Measurements from ENCODE around the gene FAM151B. TPM values are rescaled to one million over a fixed set of nuclear protein-coding genes. Genes with fewer than 3 reads are reported as not detected.

The FAM151B gene
- total RNA-seq, 1 donor from 2014 or later: 3.9 TPM

DNA sequence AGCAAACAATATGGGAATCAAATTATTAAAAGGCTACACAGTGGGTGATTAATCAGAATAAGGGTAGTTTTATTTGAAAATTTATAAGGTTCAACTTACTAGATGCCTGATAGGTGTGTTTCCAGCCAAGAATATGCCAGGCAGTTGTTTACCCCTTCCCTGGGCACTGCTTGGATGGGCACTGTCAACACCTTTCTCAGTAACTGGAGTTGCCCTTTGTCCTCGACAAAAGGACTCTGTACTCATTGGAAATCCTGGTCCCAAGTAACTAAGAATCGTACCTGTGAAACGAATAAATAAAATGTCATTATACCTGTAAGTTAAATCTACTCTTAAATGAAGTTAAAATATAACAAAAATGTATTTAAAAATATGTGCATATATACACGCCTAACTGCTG is 67.2 kb downstream of the FAM151B start:
- Histone ChIP-seq H2AFZ (replicated peaks) (peak overlapping the region; percentile 81), H3K4me2 (no peak overlapping the region), H3K9ac (no peak overlapping the region), H3K27ac (no peak overlapping the region), H3K4me3 (no peak overlapping the region), H3K9me3 (ENCODE audit: low read depth) (no peaks in the 10 kb centered on the region), H3K4me1 (no peaks in the 10 kb centered on the region), H4K20me1 (ENCODE audit: low read depth) (no peaks in the 10 kb centered on the region), H3K27me3 (no peaks in the 10 kb centered on the region), H3K36me3 (no peaks in the 10 kb centered on the region), H3K79me2 (ENCODE audit: low read depth) (no peaks in the 10 kb centered on the region), H3F3A (ENCODE audit: low read depth) (no peaks in the 10 kb centered on the region)
- H3K36me3 Mint-ChIP-seq: no peaks in the 10 kb centered on the region
- H3K4me1 Mint-ChIP-seq: no peaks in the 10 kb centered on the region
- DNase-seq (ENCODE audit: low spot score): no peak
- H3K4me3 Mint-ChIP-seq: no peak overlapping the region
- no peak overlapping the region for H3K27ac Mint-ChIP-seq
- peaks cover 6% of the 10 kb centered on the region for H3K9me3 Mint-ChIP-seq
- no peak for TF ChIP-seq EZH2phosphoT487 (IDR thresholded peaks at IDR 0.05)
- no peak for TF ChIP-seq EZH2 (IDR thresholded peaks at IDR 0.05)
- TF ChIP-seq, protein P1, sequence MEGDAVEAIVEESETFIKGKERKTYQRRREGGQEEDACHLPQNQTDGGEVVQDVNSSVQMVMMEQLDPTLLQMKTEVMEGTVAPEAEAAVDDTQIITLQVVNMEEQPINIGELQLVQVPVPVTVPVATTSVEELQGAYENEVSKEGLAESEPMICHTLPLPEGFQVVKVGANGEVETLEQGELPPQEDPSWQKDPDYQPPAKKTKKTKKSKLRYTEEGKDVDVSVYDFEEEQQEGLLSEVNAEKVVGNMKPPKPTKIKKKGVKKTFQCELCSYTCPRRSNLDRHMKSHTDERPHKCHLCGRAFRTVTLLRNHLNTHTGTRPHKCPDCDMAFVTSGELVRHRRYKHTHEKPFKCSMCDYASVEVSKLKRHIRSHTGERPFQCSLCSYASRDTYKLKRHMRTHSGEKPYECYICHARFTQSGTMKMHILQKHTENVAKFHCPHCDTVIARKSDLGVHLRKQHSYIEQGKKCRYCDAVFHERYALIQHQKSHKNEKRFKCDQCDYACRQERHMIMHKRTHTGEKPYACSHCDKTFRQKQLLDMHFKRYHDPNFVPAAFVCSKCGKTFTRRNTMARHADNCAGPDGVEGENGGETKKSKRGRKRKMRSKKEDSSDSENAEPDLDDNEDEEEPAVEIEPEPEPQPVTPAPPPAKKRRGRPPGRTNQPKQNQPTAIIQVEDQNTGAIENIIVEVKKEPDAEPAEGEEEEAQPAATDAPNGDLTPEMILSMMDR (IDR thresholded peaks at IDR 0.05): no peak
- peaks cover 2% of the 10 kb centered on the region for H3K27me3 Mint-ChIP-seq (ENCODE audit: insufficient read depth, low read depth)

DNA sequence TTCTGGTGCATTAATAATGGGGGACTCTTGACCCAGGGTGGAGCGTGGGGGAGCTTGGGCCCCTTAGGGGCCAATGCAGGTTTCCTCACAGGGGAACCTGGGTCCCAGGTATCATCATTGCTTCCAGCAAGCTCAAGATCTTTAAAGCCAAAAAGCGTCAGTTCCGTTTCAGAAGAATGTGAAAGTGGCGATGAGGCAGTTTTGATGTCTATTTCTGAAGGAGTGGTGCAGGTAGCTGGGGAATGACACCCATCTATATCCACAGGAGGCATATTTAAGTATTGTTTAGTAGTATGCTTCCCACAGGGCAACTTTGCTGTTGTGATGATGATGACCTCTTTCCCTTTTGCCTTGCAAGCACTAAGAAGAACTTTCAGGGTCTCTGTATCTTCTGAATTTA is 71.3 kb downstream of the FAM151B start:
- no peak for DNase-seq (ENCODE audit: low spot score)
- no peaks in the 10 kb centered on the region for H3F3A ChIP-seq (ENCODE audit: low read depth)
- H2AFZ ChIP-seq (replicated peaks): no peak overlapping the region
- H3K27ac ChIP-seq: no peak overlapping the region
- H3K4me2 ChIP-seq: no peak overlapping the region
- no peak for TF ChIP-seq EZH2 (IDR thresholded peaks at IDR 0.05)
- TF ChIP-seq EZH2phosphoT487 (IDR thresholded peaks at IDR 0.05): no peak
- TF ChIP-seq, protein P1 (IDR thresholded peaks at IDR 0.05): no peak
- H3K9me3 ChIP-seq (ENCODE audit: low read depth): no peaks in the 10 kb centered on the region
- H3K27ac Mint-ChIP-seq: no peak overlapping the region
- no peak overlapping the region for H3K4me3 Mint-ChIP-seq
- H3K4me1 Mint-ChIP-seq: no peaks in the 10 kb centered on the region
- H3K27me3 ChIP-seq: no peaks in the 10 kb centered on the region
- peaks cover 2% of the 10 kb centered on the region for H3K27me3 Mint-ChIP-seq (ENCODE audit: insufficient read depth, low read depth)
- H3K9me3 Mint-ChIP-seq: no peaks in the 10 kb centered on the region
- H4K20me1 ChIP-seq (ENCODE audit: low read depth): no peaks in the 10 kb centered on the region
- no peaks in the 10 kb centered on the region for H3K4me1 ChIP-seq
- H3K36me3 ChIP-seq: no peaks in the 10 kb centered on the region
- no peaks in the 10 kb centered on the region for H3K36me3 Mint-ChIP-seq
- H3K4me3 ChIP-seq: no peak overlapping the region
- H3K79me2 ChIP-seq (ENCODE audit: low read depth): no peaks in the 10 kb centered on the region
- no peak overlapping the region for H3K9ac ChIP-seq

DNA sequence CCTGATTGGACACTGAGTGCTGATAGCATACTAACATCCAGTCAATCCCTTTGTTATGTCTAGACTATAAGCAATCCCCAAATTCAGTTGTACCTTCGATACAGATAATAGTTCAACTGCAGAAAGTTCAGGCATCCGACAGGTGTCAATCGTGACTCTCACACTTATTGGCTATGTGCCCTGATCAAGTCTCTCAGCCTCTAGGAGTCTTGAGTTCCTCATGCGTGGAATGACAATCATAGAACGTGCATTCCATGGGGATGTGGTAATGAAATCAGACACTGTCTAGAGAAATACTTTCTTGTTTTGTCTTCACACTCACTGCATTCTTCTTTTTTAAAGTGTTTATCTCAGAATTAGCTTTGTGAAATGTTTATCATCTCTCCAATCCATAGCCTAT is 77.4 kb downstream of the FAM151B start:
- H3K4me1 ChIP-seq: no peaks in the 10 kb centered on the region
- H3K4me2 ChIP-seq: no peak overlapping the region
- H3K27me3 ChIP-seq: peaks cover 49% of the 10 kb centered on the region
- no peak overlapping the region for H3K27ac ChIP-seq
- H3K4me1 Mint-ChIP-seq: peaks cover 6% of the 10 kb centered on the region
- no peak overlapping the region for H3K27ac Mint-ChIP-seq
- H2AFZ ChIP-seq (replicated peaks): no peak overlapping the region
- H3K9me3 ChIP-seq (ENCODE audit: low read depth): no peaks in the 10 kb centered on the region
- H3K4me3 Mint-ChIP-seq: no peak overlapping the region
- no peaks in the 10 kb centered on the region for H3K36me3 ChIP-seq
- DNase-seq (ENCODE audit: low spot score): no peak
- H3K9ac ChIP-seq: no peak overlapping the region
- H3F3A ChIP-seq (ENCODE audit: low read depth): peaks cover 18% of the 10 kb centered on the region
- TF ChIP-seq EZH2 (IDR thresholded peaks at IDR 0.05): no peak
- no peaks in the 10 kb centered on the region for H3K36me3 Mint-ChIP-seq
- H3K79me2 ChIP-seq (ENCODE audit: low read depth): no peaks in the 10 kb centered on the region
- peaks cover 24% of the 10 kb centered on the region for H3K27me3 Mint-ChIP-seq (ENCODE audit: insufficient read depth, low read depth)
- H3K9me3 Mint-ChIP-seq: no peaks in the 10 kb centered on the region
- no peak overlapping the region for H3K4me3 ChIP-seq
- no peaks in the 10 kb centered on the region for H4K20me1 ChIP-seq (ENCODE audit: low read depth)

DNA sequence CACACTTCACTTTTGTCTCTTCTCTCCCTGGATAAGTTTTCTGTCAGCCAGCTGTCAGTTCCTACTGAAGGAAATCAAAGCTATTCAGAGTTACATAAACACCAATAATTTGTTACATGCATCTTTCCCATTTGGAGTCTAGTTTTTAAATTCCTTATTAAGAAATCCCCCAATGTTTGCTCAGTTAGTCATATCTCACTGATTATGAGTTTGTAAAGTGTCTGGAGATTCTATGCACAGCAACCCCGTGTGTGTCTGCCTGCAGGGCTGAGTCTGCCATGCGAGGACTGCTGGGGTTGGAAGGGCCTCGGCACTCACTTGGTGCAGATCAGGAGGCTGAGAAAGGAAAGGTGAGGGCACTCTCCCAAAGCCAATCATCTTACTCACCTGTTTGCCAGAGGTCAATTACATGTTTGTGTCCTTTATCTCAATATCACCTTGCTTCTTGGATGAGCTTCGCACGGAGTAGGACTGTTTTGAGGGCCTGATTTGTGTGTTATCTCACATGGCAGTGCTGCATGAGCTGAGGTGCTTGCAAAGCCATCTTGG is 78.9 kb downstream of the FAM151B start:
- H3K4me3 ChIP-seq: no peak overlapping the region
- H3K4me2 ChIP-seq: no peak overlapping the region
- no peak overlapping the region for H3K27ac ChIP-seq
- H3K4me3 Mint-ChIP-seq: peak overlapping the region; percentile 38
- peaks cover 2% of the 10 kb centered on the region for H3K36me3 Mint-ChIP-seq
- no peaks in the 10 kb centered on the region for H3K9me3 ChIP-seq (ENCODE audit: low read depth)
- no peaks in the 10 kb centered on the region for H3K36me3 ChIP-seq
- peaks cover 2% of the 10 kb centered on the region for H3K9me3 Mint-ChIP-seq
- H3K4me1 Mint-ChIP-seq: peaks cover 8% of the 10 kb centered on the region
- no peaks in the 10 kb centered on the region for H3K79me2 ChIP-seq (ENCODE audit: low read depth)
- peaks cover 20% of the 10 kb centered on the region for H3F3A ChIP-seq (ENCODE audit: low read depth)
- no peak overlapping the region for H3K27ac Mint-ChIP-seq
- H3K4me1 ChIP-seq: peaks cover 4% of the 10 kb centered on the region
- no peaks in the 10 kb centered on the region for H4K20me1 ChIP-seq (ENCODE audit: low read depth)
- DNase-seq (ENCODE audit: low spot score): no peak
- H3K27me3 Mint-ChIP-seq (ENCODE audit: insufficient read depth, low read depth): peaks cover 37% of the 10 kb centered on the region
- H3K27me3 ChIP-seq: peaks cover 64% of the 10 kb centered on the region
- no peak overlapping the region for H2AFZ ChIP-seq (replicated peaks)
- no peak overlapping the region for H3K9ac ChIP-seq
- no peak for TF ChIP-seq EZH2phosphoT487 (IDR thresholded peaks at IDR 0.05)
- TF ChIP-seq, protein P1 (IDR thresholded peaks at IDR 0.05): no peak
- no peak for TF ChIP-seq EZH2 (IDR thresholded peaks at IDR 0.05)

All from neural progenitor cell (in vitro differentiated cells).